ENCODE measurements around the gene BCAS3. TPM values are rescaled to one million over a fixed set of nuclear protein-coding genes. Genes with fewer than 3 reads are reported as not detected.

Gene BCAS3
- total RNA-seq, 1 donor from 2014 or later: 14.5 TPM

DNA sequence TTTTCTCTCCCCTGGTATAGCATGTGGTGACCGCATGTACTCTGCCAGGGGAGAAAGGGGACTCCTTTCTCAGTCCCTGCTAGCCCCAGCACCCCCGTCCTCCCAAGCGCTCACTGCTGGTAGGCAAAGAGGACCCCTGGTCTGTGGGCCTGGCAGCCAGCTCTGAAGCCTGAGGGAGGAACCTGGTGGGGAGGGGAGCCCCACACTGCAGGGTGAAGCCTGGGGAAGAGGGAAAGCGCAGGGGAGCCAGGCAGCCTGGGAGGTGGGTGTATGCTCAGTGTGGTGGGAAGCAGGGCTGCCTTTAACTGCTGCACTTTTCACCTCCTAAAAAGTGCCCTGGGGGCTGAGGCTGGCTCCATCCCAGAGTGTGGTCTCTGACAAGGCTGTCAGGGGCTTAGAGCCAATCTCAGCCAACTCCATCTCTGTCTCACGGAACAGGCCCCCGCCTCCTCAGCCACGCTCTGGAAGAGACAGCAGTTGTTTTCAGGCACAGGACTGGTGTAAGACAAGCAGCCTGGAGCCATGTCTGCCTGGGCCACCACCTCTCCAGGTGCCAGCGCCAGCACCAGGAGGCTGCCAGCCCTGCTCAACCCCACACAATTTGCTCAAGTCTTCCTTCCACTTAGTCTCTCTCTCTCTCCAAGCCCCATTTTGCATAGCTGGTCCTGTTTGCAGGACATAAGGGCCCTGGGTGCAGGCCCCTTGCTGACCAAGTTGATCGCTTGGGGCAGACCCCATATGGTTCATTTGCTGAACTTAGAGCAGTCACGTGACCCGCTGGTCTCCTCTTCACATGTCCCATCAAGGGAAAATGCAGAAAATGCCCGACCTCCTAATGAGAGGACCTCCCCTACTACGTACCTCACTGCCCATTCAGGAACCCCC, 707.3 kb downstream of the BCAS3 start:
- Histone ChIP-seq H3K9ac (ENCODE audit: low read length) (no peak overlapping the region), H3K27me3 (ENCODE audit: insufficient read depth, low read length) (no peaks in the 10 kb centered on the region), H3K4me2 (ENCODE audit: low read length) (no peak overlapping the region), H2AFZ (ENCODE audit: low read depth, low read length) (no peak overlapping the region), H3K79me2 (ENCODE audit: insufficient read depth, low read length) (no peaks in the 10 kb centered on the region), H3K36me3 (ENCODE audit: insufficient read depth, low read length) (no peaks in the 10 kb centered on the region), H3K4me1 (ENCODE audit: insufficient read depth, low read length) (no peaks in the 10 kb centered on the region), H4K20me1 (ENCODE audit: insufficient read depth, low read length) (no peaks in the 10 kb centered on the region), H3K9me3 (ENCODE audit: insufficient read depth, low read depth, low read length) (no peaks in the 10 kb centered on the region), H3K27ac (ENCODE audit: low read depth, low read length) (no peak overlapping the region), H3K4me3 (ENCODE audit: insufficient read depth, low read depth, low read length) (no peak overlapping the region)
- Mint-ChIP-seq H3K36me3 (ENCODE audit: low read depth, unreplicated experiment) (peaks cover 5% of the 10 kb centered on the region), H3K27ac (ENCODE audit: unreplicated experiment) (no peak overlapping the region), H3K9me3 (ENCODE audit: unreplicated experiment) (peaks cover 2% of the 10 kb centered on the region), H3K4me1 (ENCODE audit: low read depth, unreplicated experiment) (peaks cover under 1% of the 10 kb centered on the region), H3K27me3 (ENCODE audit: low read depth, unreplicated experiment) (peaks cover 29% of the 10 kb centered on the region), H3K4me3 (ENCODE audit: unreplicated experiment) (no peak overlapping the region)
- DNase-seq (ENCODE audit: low read depth): no peak
- no peak for FAIRE-seq
- TF ChIP-seq, protein P1, sequence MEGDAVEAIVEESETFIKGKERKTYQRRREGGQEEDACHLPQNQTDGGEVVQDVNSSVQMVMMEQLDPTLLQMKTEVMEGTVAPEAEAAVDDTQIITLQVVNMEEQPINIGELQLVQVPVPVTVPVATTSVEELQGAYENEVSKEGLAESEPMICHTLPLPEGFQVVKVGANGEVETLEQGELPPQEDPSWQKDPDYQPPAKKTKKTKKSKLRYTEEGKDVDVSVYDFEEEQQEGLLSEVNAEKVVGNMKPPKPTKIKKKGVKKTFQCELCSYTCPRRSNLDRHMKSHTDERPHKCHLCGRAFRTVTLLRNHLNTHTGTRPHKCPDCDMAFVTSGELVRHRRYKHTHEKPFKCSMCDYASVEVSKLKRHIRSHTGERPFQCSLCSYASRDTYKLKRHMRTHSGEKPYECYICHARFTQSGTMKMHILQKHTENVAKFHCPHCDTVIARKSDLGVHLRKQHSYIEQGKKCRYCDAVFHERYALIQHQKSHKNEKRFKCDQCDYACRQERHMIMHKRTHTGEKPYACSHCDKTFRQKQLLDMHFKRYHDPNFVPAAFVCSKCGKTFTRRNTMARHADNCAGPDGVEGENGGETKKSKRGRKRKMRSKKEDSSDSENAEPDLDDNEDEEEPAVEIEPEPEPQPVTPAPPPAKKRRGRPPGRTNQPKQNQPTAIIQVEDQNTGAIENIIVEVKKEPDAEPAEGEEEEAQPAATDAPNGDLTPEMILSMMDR (IDR thresholded peaks at IDR 0.05; ENCODE audit: insufficient read depth, low read depth, low read length): no peak
- TF ChIP-seq EZH2 (IDR thresholded peaks at IDR 0.05; ENCODE audit: insufficient read depth, low read length): no peak

DNA sequence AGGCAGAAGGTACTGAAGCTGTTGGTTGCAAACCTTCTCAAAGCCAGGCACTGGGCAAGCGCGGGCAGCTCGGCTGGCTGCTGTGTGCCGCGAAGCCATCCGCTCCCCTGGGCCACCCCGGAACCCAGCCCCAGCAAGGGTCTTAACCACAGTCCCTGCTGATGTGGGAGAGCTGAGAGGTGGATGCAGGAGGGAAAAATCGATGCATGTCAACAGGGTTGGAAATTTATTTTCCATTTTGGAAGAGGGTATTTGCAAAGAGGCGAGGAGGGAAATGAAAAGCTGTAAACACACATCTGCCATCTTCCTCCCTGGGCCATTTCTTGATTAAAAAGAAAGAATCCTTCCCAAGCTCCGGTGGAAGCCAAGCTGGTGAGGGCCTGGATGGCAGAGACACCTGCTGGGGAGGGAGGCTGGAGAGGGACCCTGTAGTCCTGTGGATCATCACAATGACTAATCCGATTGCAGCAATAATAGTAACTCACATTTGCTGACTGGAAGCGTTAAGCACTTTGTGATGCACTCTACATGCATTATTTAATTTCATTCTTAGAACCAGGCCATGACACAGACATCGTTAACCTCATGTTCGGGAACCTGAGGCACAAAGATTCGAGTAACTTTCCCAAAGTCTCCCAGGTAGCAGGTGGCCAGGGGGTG, 708.1 kb downstream of the BCAS3 start:
- Mint-ChIP-seq H3K4me1 (ENCODE audit: low read depth, unreplicated experiment) (no peaks in the 10 kb centered on the region), H3K27me3 (ENCODE audit: low read depth, unreplicated experiment) (peaks cover 33% of the 10 kb centered on the region), H3K9me3 (ENCODE audit: unreplicated experiment) (peaks cover 2% of the 10 kb centered on the region), H3K27ac (ENCODE audit: unreplicated experiment) (no peak overlapping the region), H3K4me3 (ENCODE audit: unreplicated experiment) (no peak overlapping the region), H3K36me3 (ENCODE audit: low read depth, unreplicated experiment) (peaks cover 5% of the 10 kb centered on the region)
- no peaks in the 10 kb centered on the region for H3K36me3 ChIP-seq (ENCODE audit: insufficient read depth, low read length)
- no peaks in the 10 kb centered on the region for H3K9me3 ChIP-seq (ENCODE audit: insufficient read depth, low read depth, low read length)
- H2AFZ ChIP-seq (ENCODE audit: low read depth, low read length): no peak overlapping the region
- H3K27me3 ChIP-seq (ENCODE audit: insufficient read depth, low read length): no peaks in the 10 kb centered on the region
- H3K79me2 ChIP-seq (ENCODE audit: insufficient read depth, low read length): no peaks in the 10 kb centered on the region
- FAIRE-seq (no peak), DNase-seq (ENCODE audit: low read depth) (no peak)
- no peak for TF ChIP-seq EZH2 (IDR thresholded peaks at IDR 0.05; ENCODE audit: insufficient read depth, low read length)
- TF ChIP-seq, protein P1 (IDR thresholded peaks at IDR 0.05; ENCODE audit: insufficient read depth, low read depth, low read length): no peak
- H3K9ac ChIP-seq (ENCODE audit: low read length): no peak overlapping the region
- H3K4me1 ChIP-seq (ENCODE audit: insufficient read depth, low read length): no peaks in the 10 kb centered on the region
- H4K20me1 ChIP-seq (ENCODE audit: insufficient read depth, low read length): no peaks in the 10 kb centered on the region
- H3K27ac ChIP-seq (ENCODE audit: low read depth, low read length): no peak overlapping the region
- H3K4me2 ChIP-seq (ENCODE audit: low read length): no peak overlapping the region
- no peak overlapping the region for H3K4me3 ChIP-seq (ENCODE audit: insufficient read depth, low read depth, low read length)
